ENCODE results near the gene RAB4A.
"Not testable (repeated sequence)": the region's sequence is repeated elsewhere in the genome, so short reads cannot be mapped to it uniquely, and the experiment has no call there.

The RAB4A gene

DNA sequence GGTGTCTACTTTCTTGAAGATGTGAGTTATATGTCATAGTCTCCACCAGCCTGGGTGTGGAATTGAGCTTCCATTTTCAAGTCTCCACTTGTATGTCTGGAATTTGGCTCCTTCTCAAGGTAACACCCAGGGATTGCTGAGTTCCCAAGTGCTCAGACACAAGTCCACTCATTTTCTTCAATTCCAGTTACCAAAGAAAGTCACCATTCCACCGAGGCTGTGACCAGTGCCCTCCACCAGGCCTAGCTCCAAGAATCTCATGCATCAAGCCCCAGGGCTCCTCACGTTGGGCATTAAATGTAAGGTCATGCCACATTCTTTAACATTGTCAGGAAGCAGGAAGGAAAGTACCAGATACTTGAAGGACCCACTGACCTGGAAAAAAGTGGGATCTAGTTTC is 2.4 kb upstream of the RAB4A start:
- in situ Hi-C loops (cut with HindIII; ENCODE audit: low sequenced_read_pairs) = loop anchor here (25.0 kb wide), 1 partner anchor 219 kb away; no protein-coding TSS in a partner anchor

DNA sequence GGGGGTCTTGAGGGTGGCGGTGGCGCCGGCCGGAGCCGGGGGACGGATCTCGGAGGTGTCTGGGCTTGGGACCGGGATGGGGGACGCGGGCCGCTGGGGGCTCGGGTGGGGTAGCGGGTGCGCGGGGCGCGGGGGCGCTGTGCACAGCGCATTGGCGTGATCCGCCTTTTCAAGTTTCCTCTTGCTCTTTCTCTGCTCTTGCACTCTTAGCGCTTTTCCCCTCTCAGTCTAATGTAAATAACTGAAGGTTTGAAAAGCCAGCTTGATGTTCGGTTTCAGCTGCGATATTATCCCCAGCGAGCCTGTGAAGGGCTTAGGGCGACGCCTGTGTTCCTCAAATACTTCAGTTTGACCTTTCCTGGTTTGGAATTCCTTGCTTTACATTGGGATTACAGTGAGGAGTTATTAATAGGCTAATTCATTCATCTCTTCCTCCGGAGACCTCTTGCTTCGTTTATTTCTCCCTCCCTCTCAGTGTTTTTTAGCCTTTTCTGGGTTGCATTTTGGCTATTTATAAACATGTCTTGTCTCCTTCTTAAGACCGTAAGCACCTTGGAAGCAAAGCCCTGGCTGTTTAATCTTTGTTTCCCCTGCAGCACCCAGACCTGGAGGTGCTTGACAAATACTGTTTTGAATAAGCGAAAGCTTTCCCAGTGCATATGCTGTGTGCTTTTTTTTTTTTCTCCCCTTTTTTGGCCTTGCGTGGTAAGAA is 693 bp downstream of the RAB4A start:
- in situ Hi-C loops (cut with HindIII; ENCODE audit: low sequenced_read_pairs) = loop anchor here (25.0 kb wide), 1 partner anchor 216 kb away; no protein-coding TSS in a partner anchor

DNA sequence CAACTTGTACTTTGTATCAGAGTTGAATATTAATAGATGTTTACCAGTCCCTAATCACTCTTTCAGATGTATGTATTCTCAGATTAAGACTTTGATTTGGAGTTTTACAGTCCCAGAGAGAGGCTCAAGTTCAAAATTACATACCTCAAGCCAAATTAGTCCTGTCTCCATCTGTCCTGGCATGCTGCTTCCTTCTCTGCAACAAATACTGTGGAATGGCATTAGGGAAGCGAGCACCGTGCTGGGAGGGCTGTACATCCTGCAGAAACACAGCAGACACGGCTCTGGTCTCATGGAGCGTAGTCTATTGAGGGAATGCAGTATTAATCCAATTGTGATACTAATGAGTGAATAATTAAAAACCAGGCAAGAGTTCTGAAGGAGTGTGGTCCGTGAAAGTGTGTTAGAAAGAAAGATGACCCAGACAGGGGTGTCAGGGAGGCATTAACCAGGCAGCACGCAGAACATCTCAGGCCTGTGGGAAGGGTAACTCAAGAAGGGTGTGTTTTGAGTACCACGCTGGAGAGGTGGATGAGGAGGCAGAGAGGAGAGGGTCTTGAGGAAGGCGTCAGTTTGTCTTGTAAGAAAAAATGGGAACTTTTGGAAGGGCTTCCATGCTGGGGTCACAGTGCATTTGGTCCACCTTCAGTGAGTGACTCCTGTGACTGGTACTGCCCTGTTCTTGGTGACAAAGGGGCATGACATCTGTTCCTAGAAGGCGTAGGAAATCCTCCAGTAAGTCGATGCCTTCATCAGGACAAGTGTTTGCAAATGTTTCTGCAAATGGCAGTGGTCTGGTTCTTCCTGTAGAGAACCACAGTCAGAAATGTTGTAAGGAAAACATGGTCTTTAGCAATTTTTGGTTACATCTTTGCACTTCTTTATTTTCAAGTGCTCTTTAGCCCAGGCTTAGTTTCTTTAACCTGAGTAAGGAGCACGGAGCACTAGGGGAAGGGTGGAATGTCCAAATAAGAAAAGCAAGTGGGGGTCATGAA is 1.6 kb downstream of the RAB4A start:
- in situ Hi-C loops (cut with HindIII; ENCODE audit: low sequenced_read_pairs) = loop anchor here (25.0 kb wide), 1 partner anchor 215 kb away; no protein-coding TSS in a partner anchor

DNA sequence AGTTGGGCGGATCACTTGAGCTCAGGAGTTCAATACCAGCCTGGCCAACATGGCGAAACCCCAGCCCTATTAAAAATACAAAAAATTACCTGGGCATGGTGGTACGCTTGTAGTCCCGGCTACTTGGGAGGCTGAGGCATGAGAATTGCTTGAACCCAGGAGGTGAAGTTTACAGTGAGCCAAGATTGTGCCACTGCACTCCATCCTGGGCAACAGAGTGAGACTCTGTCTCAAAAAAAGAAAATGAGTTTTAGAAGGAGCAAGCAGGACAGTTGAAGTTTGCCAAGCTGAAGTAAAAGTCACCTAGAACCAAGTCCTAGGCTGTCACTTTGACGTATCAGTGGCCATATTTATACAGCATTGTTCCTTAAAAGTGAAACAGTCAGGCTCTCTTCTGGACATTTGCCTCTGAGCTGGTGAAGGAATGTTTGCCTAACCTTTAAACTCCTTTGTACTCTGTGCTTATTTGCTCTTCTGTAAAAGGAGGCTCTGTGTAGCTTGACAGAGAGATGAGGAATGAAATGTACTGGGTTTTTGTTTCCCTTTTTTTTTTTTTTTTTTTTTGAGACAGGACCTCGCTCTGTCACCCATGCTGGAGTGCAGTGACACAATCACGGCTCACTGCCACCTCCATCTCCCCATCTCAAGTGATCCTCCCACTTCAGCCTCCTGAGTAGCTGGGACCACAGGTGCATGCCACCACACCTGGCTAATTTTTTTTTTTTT is 2.8 kb downstream of the RAB4A start:
- in situ Hi-C loops (cut with HindIII; ENCODE audit: low sequenced_read_pairs) = loop anchor here (25.0 kb wide), 1 partner anchor 214 kb away; no protein-coding TSS in a partner anchor

DNA sequence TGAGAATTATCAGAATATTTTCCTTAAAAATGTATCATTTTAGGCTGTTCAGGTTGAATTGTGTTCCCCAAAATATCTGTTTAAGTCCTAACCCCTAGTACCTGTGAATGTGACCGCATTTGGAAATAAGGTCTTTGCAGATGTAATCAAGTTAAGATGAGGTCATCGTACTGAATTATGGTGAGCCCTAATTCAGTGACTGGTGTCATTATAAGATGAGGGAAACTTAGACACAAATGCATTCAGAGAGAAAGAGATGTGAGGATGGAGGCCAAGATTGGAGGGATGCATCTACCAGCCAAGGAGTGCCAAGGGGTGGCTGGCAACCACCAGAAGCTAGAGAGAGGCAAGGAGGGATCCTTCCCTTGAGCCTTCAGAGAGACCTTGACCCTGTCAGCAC is 4.1 kb downstream of the RAB4A start:
- in situ Hi-C loops (cut with HindIII; ENCODE audit: low sequenced_read_pairs) = no loop called here

DNA sequence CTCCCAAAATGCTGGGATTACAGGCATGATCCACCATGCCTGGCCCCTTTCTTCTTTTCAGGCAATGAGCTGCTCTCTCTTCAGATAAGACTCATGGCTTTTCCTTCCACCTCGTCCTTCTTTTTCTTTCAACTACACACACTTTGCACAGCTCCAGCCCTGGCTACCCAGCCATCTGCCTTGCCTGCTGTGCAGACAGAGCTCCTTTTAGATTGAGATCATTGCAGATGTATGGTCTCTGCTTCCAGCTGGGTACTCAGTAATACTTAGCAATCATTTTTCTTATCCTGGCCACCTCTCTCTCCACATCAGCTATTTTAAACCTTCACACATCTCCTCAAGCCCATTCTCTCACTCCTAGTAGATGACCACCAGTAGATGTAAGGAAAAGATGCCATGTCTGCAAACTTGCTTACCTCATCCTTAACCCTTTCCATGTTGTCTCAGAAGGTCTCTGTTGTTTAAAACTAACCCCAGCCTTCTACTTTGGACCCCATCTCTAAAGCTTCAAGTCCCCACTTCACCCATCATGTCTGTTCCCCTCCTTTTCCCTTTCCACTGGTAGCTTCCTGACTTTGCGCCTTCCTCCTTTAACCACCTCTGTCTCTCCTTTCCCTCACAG is 7.3 kb downstream of the RAB4A start:
- in situ Hi-C loops (cut with HindIII; ENCODE audit: low sequenced_read_pairs) = no loop called here

DNA sequence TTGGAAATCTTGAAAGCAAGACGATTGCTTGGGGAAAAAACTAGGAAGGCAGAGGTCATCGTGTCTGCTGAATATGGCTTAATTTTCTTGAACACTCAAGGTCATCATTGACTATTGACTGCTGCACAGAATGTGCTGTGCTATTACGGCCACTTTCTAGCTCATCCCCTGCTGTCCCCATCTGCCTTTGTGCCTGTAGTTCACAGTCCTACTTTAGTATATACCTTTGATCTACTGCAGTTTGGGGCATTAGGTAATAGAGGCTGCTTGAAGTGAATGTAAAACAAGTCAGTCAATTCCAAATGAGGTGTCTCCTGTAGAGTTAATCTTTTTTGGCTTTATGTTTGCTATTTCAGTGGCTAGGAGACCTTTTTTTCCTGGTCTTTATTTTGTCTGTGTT is 8.3 kb downstream of the RAB4A start:
- in situ Hi-C loops (cut with HindIII; ENCODE audit: low sequenced_read_pairs) = no loop called here

DNA sequence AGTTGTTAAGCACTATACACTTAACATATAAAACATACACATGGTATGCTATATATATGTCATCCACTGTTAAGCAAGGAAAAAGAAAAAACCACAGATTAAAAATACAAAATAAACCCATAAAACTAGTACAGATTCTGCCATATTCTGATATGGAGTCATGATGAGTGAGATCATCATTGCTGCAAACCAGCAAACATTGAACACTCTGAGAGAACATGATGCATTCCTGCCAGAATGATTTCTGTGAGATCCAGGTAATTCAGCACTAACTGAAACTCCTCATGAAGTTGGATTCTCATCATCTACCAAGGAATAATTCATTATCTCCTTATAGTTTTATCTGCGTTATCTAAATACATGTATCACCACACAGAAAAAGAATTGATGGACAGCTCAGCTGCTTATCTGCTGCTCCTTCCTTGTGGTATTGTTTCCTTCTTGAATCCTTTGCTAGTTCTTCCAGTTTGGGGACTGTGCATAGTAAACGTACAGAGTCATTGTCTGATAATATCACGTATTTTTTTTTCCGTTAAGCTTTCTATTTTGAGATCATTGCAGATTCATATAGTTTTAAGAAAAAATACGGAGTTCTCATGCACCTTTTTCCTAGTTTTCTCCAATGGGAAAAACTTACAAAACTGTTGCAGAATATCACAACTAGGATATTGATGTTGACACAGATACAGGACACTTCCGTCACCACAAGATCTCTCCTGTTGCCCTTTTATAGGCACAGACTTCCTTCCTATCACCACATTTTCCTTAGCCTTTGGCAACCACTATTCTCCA is 9.3 kb downstream of the RAB4A start:
- in situ Hi-C loops (cut with HindIII; ENCODE audit: low sequenced_read_pairs) = no loop called here

DNA sequence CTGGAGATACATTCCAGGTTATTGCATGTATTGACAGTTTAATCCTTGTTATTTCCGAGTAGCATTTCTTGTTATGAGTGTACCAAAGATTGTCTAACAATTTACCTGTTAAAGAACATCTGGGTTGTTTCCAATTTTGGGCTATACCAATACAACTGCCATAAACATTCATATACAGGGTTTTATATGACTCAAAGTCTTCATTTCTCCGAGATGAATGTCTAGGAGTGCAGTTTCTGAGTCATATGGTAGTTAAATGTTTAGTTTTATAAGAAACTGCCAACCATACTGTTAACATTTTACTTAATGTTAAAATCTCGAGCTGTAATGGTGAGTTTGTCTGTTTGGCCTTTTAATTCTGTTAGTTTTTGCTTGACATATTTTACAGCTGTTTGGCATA is 10.0 kb downstream of the RAB4A start:
- in situ Hi-C loops (cut with HindIII; ENCODE audit: low sequenced_read_pairs) = no loop called here

DNA sequence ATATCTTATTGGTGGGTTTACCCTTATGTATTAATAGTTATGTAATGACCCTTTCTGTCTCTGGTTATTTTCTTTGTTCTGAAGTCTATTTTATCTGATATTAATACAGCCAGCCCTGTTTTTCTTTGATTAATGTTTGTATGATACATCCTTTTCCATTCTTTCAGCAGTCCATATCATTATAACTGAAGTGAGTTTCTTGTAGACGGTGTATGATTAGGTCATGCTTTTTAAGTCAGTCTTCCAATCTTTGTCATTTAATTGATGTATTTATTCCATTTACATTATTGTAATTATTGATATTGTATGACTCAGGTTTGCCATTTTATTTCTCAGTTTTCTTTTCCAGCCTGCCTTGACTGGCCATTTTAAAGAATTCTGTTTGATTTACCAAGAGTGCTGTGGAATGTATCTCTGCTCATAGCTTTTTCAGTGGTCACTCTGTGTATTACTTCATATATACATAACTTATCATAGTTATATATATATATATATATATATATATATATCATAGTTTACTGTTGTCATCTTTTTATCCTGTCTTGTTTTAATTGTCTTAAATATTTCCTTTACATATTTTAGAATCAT is 10.5 kb downstream of the RAB4A start:
- in situ Hi-C loops (cut with HindIII; ENCODE audit: low sequenced_read_pairs) = no loop called here

DNA sequence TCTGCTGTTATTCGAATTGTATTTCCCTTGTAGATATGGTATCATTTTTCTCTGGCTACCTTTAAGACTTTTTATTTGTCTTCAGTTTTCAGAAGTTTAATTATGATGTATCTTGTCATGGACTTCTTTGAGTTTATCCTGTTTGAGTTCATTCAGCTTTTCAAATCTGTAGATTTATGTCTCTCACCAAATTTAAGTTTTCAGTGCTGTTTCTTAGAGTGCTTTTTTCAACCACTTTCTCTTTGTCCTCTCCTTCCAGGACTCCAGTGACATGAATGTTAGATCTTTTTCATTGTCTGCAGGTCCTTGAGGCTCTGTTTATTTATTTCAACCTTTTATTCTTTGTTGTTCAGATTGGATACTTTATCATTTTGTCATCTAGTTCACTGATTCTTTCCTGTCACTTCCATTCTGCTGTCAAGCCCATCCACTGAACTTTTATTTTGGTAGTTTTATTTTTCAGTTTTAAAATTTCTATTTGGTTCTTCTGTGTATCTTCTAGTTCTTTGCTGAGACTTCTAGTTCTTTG is 11.4 kb downstream of the RAB4A start:
- in situ Hi-C loops (cut with HindIII; ENCODE audit: low sequenced_read_pairs) = no loop called here

DNA sequence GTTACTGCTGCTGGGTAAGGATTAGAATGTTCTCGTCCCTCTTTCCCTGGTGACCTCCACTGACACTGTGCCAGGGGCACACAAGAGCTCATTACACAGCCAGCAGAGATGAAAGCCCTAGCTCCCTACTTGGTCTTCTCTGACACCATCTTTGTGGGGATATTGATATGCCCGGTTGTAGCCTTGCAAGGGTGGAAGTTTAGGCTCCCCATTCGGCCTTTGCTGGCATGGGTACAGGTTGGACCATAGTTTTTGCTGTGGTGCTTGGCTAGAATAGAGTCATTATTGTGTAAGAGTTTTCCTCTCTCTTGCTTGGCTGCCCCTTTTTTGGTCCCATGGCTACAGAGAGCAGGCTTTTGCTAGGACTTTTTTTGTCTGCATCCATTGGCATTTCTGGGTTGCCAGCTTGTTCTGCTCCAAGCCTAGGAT is 12.3 kb downstream of the RAB4A start:
- in situ Hi-C loops (cut with HindIII; ENCODE audit: low sequenced_read_pairs) = no loop called here

DNA sequence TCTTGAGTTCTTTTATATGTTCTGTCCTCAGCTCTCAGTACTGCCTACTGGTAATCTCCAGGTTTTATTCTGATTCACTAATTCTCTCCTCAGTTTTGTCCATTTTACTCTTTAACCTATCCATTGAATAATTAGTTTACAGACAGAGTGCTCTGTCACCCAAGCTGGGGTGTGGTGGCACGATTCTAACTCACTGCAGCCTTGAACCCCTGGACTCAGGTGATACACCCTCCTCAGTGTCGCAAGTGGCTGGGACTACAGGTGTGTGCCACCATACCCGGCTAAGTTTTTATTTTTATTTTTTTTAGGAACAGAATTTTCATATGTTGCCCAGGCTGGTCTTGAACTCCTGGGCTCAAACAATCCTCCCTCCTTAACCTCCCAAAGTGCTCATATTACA is 14.0 kb downstream of the RAB4A start:
- in situ Hi-C loops (cut with HindIII; ENCODE audit: low sequenced_read_pairs) = no loop called here

DNA sequence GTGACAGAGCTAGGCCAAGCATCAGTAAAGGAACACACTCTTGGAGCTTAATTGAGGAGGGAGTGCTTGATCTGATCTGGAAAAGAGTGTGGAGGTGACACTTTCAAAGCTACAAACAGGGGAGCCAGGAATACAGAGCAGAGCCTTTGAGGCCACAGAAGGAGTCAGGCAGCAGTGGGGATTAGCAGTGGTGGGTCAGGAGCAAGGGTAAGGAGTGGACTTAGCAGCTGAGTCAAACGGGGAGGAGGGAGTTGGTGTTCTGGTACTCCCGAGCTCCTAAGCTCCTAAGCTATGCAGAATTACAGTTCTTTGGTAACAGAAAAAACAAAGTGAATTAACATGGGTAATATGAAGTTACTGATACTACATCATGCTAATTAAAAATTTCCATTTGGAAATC is 14.5 kb downstream of the RAB4A start:
- in situ Hi-C loops (cut with HindIII; ENCODE audit: low sequenced_read_pairs) = no loop called here

DNA sequence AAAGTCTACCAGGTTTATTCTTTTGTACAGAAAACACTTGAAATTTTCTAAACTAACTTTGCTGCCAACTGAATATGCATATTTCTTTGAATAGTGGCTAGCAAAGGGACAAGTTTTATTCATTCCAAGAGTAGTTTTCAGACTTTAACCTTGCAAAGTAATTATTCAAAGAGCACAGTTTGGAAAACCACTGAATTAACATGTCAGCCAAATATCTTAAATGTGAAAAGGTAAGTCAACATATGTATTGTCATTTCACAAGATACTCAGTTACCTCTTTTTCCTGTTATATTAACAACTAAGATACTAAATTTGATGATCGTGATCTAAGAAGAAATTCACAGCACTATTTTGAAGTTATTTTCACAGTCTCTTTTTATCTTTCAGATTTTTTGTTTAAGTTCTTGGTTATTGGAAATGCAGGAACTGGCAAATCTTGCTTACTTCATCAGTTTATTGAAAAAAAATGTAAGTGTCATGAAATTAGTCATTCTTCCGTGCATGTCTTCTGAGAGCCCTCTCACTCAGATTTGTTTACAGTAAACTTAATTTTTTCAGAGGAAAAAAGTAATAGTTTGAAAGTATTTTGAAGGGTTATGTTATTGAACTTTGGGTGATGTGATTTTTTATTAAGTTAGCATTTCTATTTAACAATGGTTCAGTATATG is 15.3 kb downstream of the RAB4A start:
- in situ Hi-C loops (cut with HindIII; ENCODE audit: low sequenced_read_pairs) = no loop called here

DNA sequence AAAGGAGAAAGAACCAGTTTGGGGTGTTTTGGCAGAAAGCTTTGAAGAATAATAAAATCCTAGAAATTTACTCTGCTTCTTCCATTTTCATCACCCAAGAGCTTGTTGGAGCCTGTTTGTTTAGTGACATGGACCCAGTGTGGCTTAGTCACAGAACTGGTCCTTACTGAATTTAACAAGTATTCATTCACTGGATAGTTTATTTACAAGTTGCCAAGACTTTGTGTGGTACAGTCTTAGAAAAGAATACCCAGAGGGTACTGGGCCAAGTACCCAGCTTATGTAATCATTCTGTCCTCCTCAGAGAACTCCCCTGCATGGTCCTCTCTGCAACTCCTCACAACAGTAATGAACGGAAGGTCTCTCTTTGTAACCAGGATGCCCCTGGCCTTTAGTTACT is 16.4 kb downstream of the RAB4A start:
- in situ Hi-C loops (cut with HindIII; ENCODE audit: low sequenced_read_pairs) = no loop called here

DNA sequence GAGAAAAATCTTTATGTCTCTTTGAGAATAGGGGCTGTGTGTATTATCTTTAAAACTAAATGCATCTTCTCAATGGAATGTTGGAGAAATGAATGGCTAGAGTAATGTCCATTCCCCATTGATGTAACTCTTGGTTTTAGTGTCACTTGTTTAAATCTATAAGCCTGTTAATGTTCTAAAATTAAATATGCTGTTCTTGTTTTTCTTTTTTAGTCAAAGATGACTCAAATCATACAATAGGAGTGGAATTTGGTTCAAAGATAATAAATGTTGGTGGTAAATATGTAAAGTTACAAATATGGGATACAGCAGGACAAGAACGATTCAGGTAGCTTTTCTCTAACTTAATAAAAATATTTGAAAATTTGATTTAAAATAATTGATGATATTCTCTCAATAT is 17.6 kb downstream of the RAB4A start:
- in situ Hi-C loops (cut with HindIII; ENCODE audit: low sequenced_read_pairs) = no loop called here

DNA sequence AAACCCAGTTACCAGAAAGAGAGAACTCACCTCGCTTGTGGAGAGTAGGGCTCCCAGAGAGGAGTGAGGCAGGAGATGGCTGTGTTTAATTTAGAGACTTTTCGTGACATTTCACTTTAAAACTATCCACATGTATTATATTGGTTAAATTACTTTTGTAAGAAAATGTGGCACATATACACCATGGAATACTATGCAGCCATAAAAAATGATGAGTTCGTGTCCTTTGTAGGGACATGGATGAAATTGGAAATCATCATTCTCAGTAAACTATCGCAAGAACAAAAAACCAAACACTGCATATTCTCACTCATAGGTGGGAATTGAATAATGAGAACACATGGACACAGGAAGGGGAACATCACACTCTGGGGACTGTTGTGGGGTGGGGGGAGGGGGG is 20.8 kb downstream of the RAB4A start:
- in situ Hi-C loops (cut with HindIII; ENCODE audit: low sequenced_read_pairs) = not testable (repeated sequence)
